GM19023 (cell line): ENCODE data around the gene PTK6.

Experiments
- ATAC-seq: cut with Tn5 transposase; IDR thresholded peaks from one replicate; pipeline ENCODE4 v1.9.1; 2021; ENCODE audit warnings: mild to moderate bottlenecking, moderate library complexity; ENCODE audit not compliant: unreplicated experiment

Gene PTK6

GRCh38 chr20:63570281-63571086, 33.3 kb upstream of the PTK6 start:
- ATAC-seq = no peak

GRCh38 chr20:63568986-63569949, 32.1 kb upstream of the PTK6 start:
- no peak for ATAC-seq

- ATAC-seq = no peak
Observed at GRCh38 chr20:63568170-63568981, 31.2 kb upstream of the PTK6 start.

GRCh38 chr20:63567386-63568169, 30.4 kb upstream of the PTK6 start:
- peak; percentile 56 for ATAC-seq

GRCh38 chr20:63567136-63567385, 29.9 kb upstream of the PTK6 start:
- ATAC-seq = no peak

- ATAC-seq = no peak
Observed at GRCh38 chr20:63566395-63567135, 29.4 kb upstream of the PTK6 start.

GRCh38 chr20:63565699-63566335, 28.6 kb upstream of the PTK6 start:
- no peak for ATAC-seq

GRCh38 chr20:63565021-63565698, 28.0 kb upstream of the PTK6 start:
- ATAC-seq = no peak

GRCh38 chr20:63564036-63564810, 27.0 kb upstream of the PTK6 start:
- ATAC-seq = no peak

- no peak for ATAC-seq
Observed at GRCh38 chr20:63563225-63563935, 26.2 kb upstream of the PTK6 start.

- no peak for ATAC-seq
Observed at GRCh38 chr20:63562461-63563224, 25.5 kb upstream of the PTK6 start.

- ATAC-seq = no peak
Observed at GRCh38 chr20:63561624-63562396, 24.6 kb upstream of the PTK6 start.

- ATAC-seq = no peak
Observed at GRCh38 chr20:63560856-63561609, 23.9 kb upstream of the PTK6 start.

GRCh38 chr20:63560333-63560805, 23.2 kb upstream of the PTK6 start:
- no peak for ATAC-seq
